ENCODE measurements around the gene ADARB1. TPM values are rescaled to one million over a fixed set of nuclear protein-coding genes. Genes with fewer than 3 reads are reported as not detected.

The ADARB1 gene
- total and polyA plus RNA-seq, 4 experiments from 2014 or later = 4.6 to 50.0 (median 30.9) TPM

GRCh38 chr21:45270306-45270821 is 196.0 kb downstream of the ADARB1 start:
- Histone ChIP-seq H3K4me1 (ENCODE audit: insufficient read depth, low read length) (peaks cover 20% of the 10 kb centered on the region), H3K9me3 (ENCODE audit: control insufficient read depth in 1 of 2, low read length in 2 of 2) (peaks cover 0 to 4% of the 10 kb centered on the region in 2 donors), H3K27ac (ENCODE audit: low read depth, low read length) (no peak overlapping the region), H3K36me3 (ENCODE audit: insufficient read depth, low read length) (peaks cover 24% of the 10 kb centered on the region), H3K27me3 (ENCODE audit: insufficient read depth, low read length) (no peaks in the 10 kb centered on the region), H3K4me3 (ENCODE audit: low read length in 2 of 2) (no peak overlapping the region)
- Mint-ChIP-seq H3K4me3 (no peak overlapping the region), H3K27me3 (no peaks in the 10 kb centered on the region), H3K36me3 (peaks cover 18 to 23% of the 10 kb centered on the region in 2 donors), H3K9me3 (peaks cover 0 to 4% (median 0%) of the 10 kb centered on the region in 8 donors), H3K27ac (peak overlapping the region in 1 of 7 donors; percentile 25), H3K4me1 (peaks cover 14 to 27% (median 20%) of the 10 kb centered on the region in 4 donors)
- intact Hi-C loops (cut with micrococcal nuclease) = no loop called here
- peak in 1 of 5 donors; percentile 11 for DNase-seq
- ChIA-PET POLR2A (ENCODE audit: partially characterized antibody) (no interaction called here), CTCF (ENCODE audit: partially characterized antibody) (no interaction called here)

Other genes with a start within 250 kb of the ADARB1 start
- 100 to 1,000 TPM in 1 of 2 experiments, 10 to 100 TPM in 1; 98.7 to 110 TPM for gene PTTG1IP, start 200.9 kb upstream of the ADARB1 start, total RNA-seq
- 10 to 100 TPM; 84.8 to 92.4 TPM for gene PTTG1IP, start 200.9 kb upstream of the ADARB1 start, polyA plus RNA-seq
- 100 to 1,000 TPM; 278 to 291 TPM for gene ITGB2, start 153.7 kb upstream of the ADARB1 start, total RNA-seq
- 100 to 1,000 TPM; 538 to 575 TPM for gene ITGB2, start 153.7 kb upstream of the ADARB1 start, polyA plus RNA-seq
- 10 to 100 TPM; 17.7 to 21.6 TPM for gene SLX9, start 134.6 kb upstream of the ADARB1 start, total RNA-seq
- 10 to 100 TPM in 1 of 2 donors, 1 to 10 TPM in 1; 9.4 to 13.1 TPM for gene SLX9, start 134.6 kb upstream of the ADARB1 start, polyA plus RNA-seq
- 10 to 100 TPM; 40.1 to 40.8 TPM for gene POFUT2, start 213.3 kb downstream of the ADARB1 start, total RNA-seq
- 1 to 10 TPM; 2.8 to 5.7 TPM for gene POFUT2, start 213.3 kb downstream of the ADARB1 start, polyA plus RNA-seq